ENCODE results near the gene GPR108. TPM values are rescaled to one million over a fixed set of nuclear protein-coding genes. Genes with fewer than 3 reads are reported as not detected.

GPR108 gene
- polyA plus RNA-seq, 1 donor (not counting 4 experiments of a cell fraction or from before 2014, with no cell fraction given), result 57.7 TPM

DNA sequence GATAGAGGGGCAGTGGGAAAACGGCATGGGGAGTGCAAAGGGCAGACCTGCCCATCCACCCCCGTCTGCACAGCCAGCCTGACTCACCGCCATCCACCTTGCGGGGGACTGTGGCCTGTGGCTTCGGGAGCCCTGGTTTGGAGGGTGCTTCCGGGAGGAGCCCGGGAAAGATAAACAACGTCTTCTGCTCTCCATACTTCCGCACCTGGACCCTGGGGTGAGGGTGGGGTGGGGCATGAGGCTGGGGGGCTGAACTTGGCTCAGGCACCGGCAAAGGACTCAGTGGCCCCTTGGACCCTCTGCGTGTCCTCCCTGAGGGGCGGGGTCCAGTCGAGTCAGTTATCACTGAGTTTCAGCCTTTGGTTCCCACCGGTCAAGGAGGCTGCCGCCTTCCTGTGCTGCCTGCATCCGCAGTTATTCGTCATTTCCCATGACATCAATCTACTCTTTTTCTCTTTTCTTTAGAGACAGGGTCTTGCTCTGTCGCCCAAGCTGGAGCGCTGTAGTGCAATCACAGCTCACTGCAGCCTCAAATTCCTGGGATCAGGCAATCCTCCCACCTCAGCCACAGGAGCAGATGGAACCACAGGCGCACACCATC, 3.2 kb downstream of the GPR108 start:
- peaks cover 25% of the 10 kb centered on the region for H3K4me1 ChIP-seq (ENCODE audit: control insufficient read depth, extremely low read depth, insufficient read depth, low read length)

DNA sequence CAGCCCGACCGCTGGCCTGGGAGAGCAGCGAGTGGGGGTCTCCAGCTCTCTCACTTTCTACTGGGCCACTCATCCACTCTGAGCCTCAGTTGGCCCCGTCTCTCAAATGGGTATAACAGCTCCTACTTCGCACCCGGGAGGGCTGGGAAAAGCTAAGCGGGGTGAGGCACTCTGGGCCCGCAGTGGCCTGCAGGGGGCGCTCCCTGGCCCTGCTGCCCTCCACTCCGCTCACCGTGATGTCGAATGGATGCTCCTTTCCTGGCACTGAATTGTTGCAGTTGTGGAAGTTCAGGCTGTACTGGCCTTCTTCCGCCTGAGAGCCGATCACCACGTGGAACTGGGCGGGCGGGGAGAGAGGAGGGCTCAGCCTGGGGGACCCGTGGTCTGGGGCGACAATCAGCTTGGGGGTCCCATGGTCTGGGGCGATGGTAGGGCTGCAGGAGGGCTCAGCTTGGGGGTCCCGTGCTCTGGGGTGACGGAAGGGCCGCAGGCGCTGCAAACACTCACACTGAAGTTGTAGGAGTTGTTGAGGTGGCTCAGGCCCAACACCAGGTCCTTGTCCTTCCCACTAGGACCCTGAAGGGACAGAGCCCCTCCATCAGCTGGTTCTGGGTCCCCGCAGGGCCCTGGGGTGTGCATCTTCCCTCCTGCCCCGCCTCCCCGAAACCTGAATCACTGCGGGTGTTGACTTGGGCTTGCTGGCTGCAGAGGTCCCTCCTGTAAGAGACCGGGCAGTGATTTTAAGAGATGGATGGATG, 3.9 kb downstream of the GPR108 start:
- peaks cover 9% of the 10 kb centered on the region for H3K79me2 ChIP-seq (ENCODE audit: control insufficient read depth, insufficient read depth, low read length)
- no peak overlapping the region for H3K9ac ChIP-seq (ENCODE audit: control insufficient read depth, extremely low read depth, insufficient read depth, low read length)
- no peak overlapping the region for H3K4me2 ChIP-seq (ENCODE audit: control insufficient read depth, extremely low read depth, insufficient read depth, low read depth, low read length)
- dilution Hi-C loops (cut with MboI; ENCODE audit: extremely low pct_ligation_motif_present, low sequenced_read_pairs), result no loop called here
- no peaks in the 10 kb centered on the region for H3K9me1 ChIP-seq (ENCODE audit: control insufficient read depth, extremely low read depth, insufficient read depth, low read length)
- TF ChIP-seq EZH2 (IDR thresholded peaks at IDR 0.05; ENCODE audit: low read length), result no peak
- TF ChIP-seq, protein P1, sequence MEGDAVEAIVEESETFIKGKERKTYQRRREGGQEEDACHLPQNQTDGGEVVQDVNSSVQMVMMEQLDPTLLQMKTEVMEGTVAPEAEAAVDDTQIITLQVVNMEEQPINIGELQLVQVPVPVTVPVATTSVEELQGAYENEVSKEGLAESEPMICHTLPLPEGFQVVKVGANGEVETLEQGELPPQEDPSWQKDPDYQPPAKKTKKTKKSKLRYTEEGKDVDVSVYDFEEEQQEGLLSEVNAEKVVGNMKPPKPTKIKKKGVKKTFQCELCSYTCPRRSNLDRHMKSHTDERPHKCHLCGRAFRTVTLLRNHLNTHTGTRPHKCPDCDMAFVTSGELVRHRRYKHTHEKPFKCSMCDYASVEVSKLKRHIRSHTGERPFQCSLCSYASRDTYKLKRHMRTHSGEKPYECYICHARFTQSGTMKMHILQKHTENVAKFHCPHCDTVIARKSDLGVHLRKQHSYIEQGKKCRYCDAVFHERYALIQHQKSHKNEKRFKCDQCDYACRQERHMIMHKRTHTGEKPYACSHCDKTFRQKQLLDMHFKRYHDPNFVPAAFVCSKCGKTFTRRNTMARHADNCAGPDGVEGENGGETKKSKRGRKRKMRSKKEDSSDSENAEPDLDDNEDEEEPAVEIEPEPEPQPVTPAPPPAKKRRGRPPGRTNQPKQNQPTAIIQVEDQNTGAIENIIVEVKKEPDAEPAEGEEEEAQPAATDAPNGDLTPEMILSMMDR (optimal IDR thresholded peaks at IDR 0.05 in 1 of 3, IDR thresholded peaks at IDR 0.05 in 1 of 3, conservative IDR thresholded peaks at IDR 0.05 in 1 of 3; ENCODE audit: extremely low read depth in 1 of 3, insufficient read depth in 2 of 3, low read length in 3 of 3), result peak in 2 of 3 experiments; percentile 14 to 56
- H3K36me3 ChIP-seq (ENCODE audit: control insufficient read depth in 2 of 2, extremely low read depth in 1 of 2, insufficient read depth in 2 of 2, low read length in 2 of 2), result peaks cover 8 to 25% of the 10 kb centered on the region in 2 experiments
- FAIRE-seq (no peak), DNase-seq (ENCODE audit: low read depth, low spot score) (no peak)
- H2AFZ ChIP-seq (ENCODE audit: control insufficient read depth, low read length), result no peak overlapping the region
- no peaks in the 10 kb centered on the region for H4K20me1 ChIP-seq (ENCODE audit: control insufficient read depth, extremely low read depth, insufficient read depth, low read length)
- no peaks in the 10 kb centered on the region for H3K27me3 ChIP-seq (ENCODE audit: control insufficient read depth, extremely low read depth, insufficient read depth, low read length)
- H3K4me1 ChIP-seq (ENCODE audit: control insufficient read depth, extremely low read depth, insufficient read depth, low read length), result peaks cover 18% of the 10 kb centered on the region
- H3K27ac ChIP-seq (ENCODE audit: control insufficient read depth, insufficient read depth, low read length), result no peak overlapping the region
- H3K9me3 ChIP-seq (ENCODE audit: control insufficient read depth, low read depth, low read length), result no peaks in the 10 kb centered on the region
- no peak overlapping the region for H3K4me3 ChIP-seq (ENCODE audit: control insufficient read depth in 2 of 3, extremely low read depth in 1 of 3, insufficient read depth in 2 of 3, low read depth in 1 of 3, low read length in 3 of 3)

More for the DNA sequence above, 3.2 kb downstream of the GPR108 start:
- dilution Hi-C loops (cut with MboI; ENCODE audit: extremely low pct_ligation_motif_present, low sequenced_read_pairs), result no loop called here
- H3K4me2 ChIP-seq (ENCODE audit: control insufficient read depth, extremely low read depth, insufficient read depth, low read depth, low read length), result no peak overlapping the region
- H3K9me3 ChIP-seq (ENCODE audit: control insufficient read depth, low read depth, low read length), result no peaks in the 10 kb centered on the region
- H3K9ac ChIP-seq (ENCODE audit: control insufficient read depth, extremely low read depth, insufficient read depth, low read length), result no peak overlapping the region
- peaks cover 8 to 25% of the 10 kb centered on the region in 2 experiments for H3K36me3 ChIP-seq (ENCODE audit: control insufficient read depth in 2 of 2, extremely low read depth in 1 of 2, insufficient read depth in 2 of 2, low read length in 2 of 2)
- H3K27me3 ChIP-seq (ENCODE audit: control insufficient read depth, extremely low read depth, insufficient read depth, low read length), result no peaks in the 10 kb centered on the region
- no peak overlapping the region for H3K4me3 ChIP-seq (ENCODE audit: control insufficient read depth in 2 of 3, extremely low read depth in 1 of 3, insufficient read depth in 2 of 3, low read depth in 1 of 3, low read length in 3 of 3)
- no peaks in the 10 kb centered on the region for H3K9me1 ChIP-seq (ENCODE audit: control insufficient read depth, extremely low read depth, insufficient read depth, low read length)
- DNase-seq (ENCODE audit: low read depth, low spot score), result no peak
- no peak for FAIRE-seq
- peaks cover 9% of the 10 kb centered on the region for H3K79me2 ChIP-seq (ENCODE audit: control insufficient read depth, insufficient read depth, low read length)
- TF ChIP-seq EZH2 (IDR thresholded peaks at IDR 0.05; ENCODE audit: low read length), result no peak
- TF ChIP-seq, protein P1 (optimal IDR thresholded peaks at IDR 0.05 in 1 of 3, IDR thresholded peaks at IDR 0.05 in 1 of 3, conservative IDR thresholded peaks at IDR 0.05 in 1 of 3; ENCODE audit: extremely low read depth in 1 of 3, insufficient read depth in 2 of 3, low read length in 3 of 3), result no peak
- H2AFZ ChIP-seq (ENCODE audit: control insufficient read depth, low read length), result no peak overlapping the region
- no peaks in the 10 kb centered on the region for H4K20me1 ChIP-seq (ENCODE audit: control insufficient read depth, extremely low read depth, insufficient read depth, low read length)
- H3K27ac ChIP-seq (ENCODE audit: control insufficient read depth, insufficient read depth, low read length), result no peak overlapping the region

All from keratinocyte (primary cell).